ENCODE results near the gene ALCAM. TPM values are rescaled to one million over a fixed set of nuclear protein-coding genes. Genes with fewer than 3 reads are reported as not detected.

The ALCAM gene
- total RNA-seq, 1 experiment from 2014 or later, result 0.85 TPM

- Histone ChIP-seq H3K4me3 (no peak overlapping the region), H3K36me3 (no peaks in the 10 kb centered on the region), H3K4me1 (no peaks in the 10 kb centered on the region), H3K9me3 (replicated peaks) (no peaks in the 10 kb centered on the region), H3K27ac (no peak overlapping the region), H3K27me3 (no peaks in the 10 kb centered on the region)
- DNase-seq, result no peak
Measured at GRCh38 chr3:105496343-105496742, 129.6 kb downstream of the ALCAM start.

- no peaks in the 10 kb centered on the region for H3K27me3 ChIP-seq
- no peak for DNase-seq
- H3K4me3 ChIP-seq, result no peak overlapping the region
- no peaks in the 10 kb centered on the region for H3K9me3 ChIP-seq (replicated peaks)
- H3K4me1 ChIP-seq, result no peaks in the 10 kb centered on the region
- H3K27ac ChIP-seq, result no peak overlapping the region
- H3K36me3 ChIP-seq, result no peaks in the 10 kb centered on the region
Measured at GRCh38 chr3:105497386-105497785, 130.7 kb downstream of the ALCAM start.

DNA sequence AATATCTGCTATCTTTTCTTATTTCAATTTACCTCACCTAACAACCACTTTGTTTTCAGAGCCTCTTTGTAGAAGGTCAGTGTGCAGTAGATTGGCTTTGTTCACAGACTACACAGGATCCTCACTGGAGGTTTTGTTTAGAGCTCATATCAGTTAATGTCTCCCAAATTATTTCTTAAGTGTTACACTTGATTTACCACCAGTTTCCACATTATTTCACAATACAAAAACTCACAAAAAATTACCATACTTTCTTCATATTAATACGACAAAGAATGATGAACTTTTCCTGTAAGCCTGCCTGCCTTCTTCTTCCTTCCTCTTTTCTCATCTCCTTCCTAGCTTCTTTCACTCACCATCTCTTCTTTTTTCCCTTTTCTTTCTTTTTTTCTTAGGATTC lies 133.3 kb downstream of the ALCAM start:
- no peak for DNase-seq
- Histone ChIP-seq H3K9me3 (replicated peaks) (no peaks in the 10 kb centered on the region), H3K36me3 (no peaks in the 10 kb centered on the region), H3K27me3 (no peaks in the 10 kb centered on the region), H3K4me3 (no peak overlapping the region), H3K4me1 (no peaks in the 10 kb centered on the region), H3K27ac (no peak overlapping the region)

- H3K27ac ChIP-seq, result no peak overlapping the region
- H3K36me3 ChIP-seq, result no peaks in the 10 kb centered on the region
- no peak for DNase-seq
- H3K4me1 ChIP-seq, result no peaks in the 10 kb centered on the region
- no peaks in the 10 kb centered on the region for H3K27me3 ChIP-seq
- H3K9me3 ChIP-seq (replicated peaks), result no peaks in the 10 kb centered on the region
- H3K4me3 ChIP-seq, result no peak overlapping the region
Measured at GRCh38 chr3:105502333-105502732, 135.6 kb downstream of the ALCAM start.

GRCh38 chr3:105503191-105503593 lies 136.5 kb downstream of the ALCAM start:
- H3K4me1 ChIP-seq, result no peaks in the 10 kb centered on the region
- no peaks in the 10 kb centered on the region for H3K9me3 ChIP-seq (replicated peaks)
- DNase-seq, result no peak
- no peaks in the 10 kb centered on the region for H3K27me3 ChIP-seq
- H3K4me3 ChIP-seq, result no peak overlapping the region
- no peak overlapping the region for H3K27ac ChIP-seq
- H3K36me3 ChIP-seq, result no peaks in the 10 kb centered on the region

GRCh38 chr3:105504440-105504951 lies 137.8 kb downstream of the ALCAM start:
- no peak for DNase-seq
- Histone ChIP-seq H3K36me3 (no peaks in the 10 kb centered on the region), H3K4me3 (no peak overlapping the region), H3K27me3 (0 out of 2 replicates have a peak, but pooled peaks cover 3% of the 10 kb centered on the region), H3K9me3 (replicated peaks) (no peaks in the 10 kb centered on the region), H3K27ac (no peak overlapping the region), H3K4me1 (no peaks in the 10 kb centered on the region)

GRCh38 chr3:105505170-105505569 lies 138.5 kb downstream of the ALCAM start:
- Histone ChIP-seq H3K9me3 (replicated peaks) (no peaks in the 10 kb centered on the region), H3K4me1 (no peaks in the 10 kb centered on the region), H3K36me3 (no peaks in the 10 kb centered on the region), H3K27me3 (0 out of 2 replicates have a peak, but pooled peaks cover 3% of the 10 kb centered on the region), H3K27ac (no peak overlapping the region), H3K4me3 (no peak overlapping the region)
- DNase-seq, result no peak

GRCh38 chr3:105511031-105511430 lies 144.3 kb downstream of the ALCAM start:
- Histone ChIP-seq H3K9me3 (replicated peaks) (no peaks in the 10 kb centered on the region), H3K4me1 (no peaks in the 10 kb centered on the region), H3K27me3 (0 out of 2 replicates have a peak, but pooled peaks cover 3% of the 10 kb centered on the region), H3K36me3 (no peaks in the 10 kb centered on the region), H3K4me3 (no peak overlapping the region), H3K27ac (no peak overlapping the region)
- no peak for DNase-seq

DNA sequence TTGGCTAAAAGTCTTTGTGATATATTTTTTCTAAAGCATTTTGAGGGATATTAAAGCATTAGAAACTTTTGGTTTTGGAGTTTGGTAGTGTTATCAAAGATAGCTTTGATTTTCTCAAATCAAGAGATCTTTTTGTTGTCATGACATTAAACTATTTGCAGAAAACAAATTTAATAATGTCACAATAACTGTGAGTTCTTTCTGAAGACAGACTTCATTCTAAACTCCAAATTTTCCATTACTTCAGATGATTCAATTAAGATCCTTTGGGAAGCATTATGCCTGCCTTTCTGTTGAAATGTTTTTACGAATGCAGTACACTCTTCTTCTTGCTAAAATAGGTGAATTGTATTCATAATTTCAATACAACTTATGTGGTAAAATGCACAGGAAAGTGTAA lies 145.4 kb downstream of the ALCAM start:
- 0 out of 2 replicates have a peak, but pooled peaks cover 3% of the 10 kb centered on the region for H3K27me3 ChIP-seq
- H3K27ac ChIP-seq, result no peak overlapping the region
- H3K4me3 ChIP-seq, result no peak overlapping the region
- H3K36me3 ChIP-seq, result no peaks in the 10 kb centered on the region
- H3K9me3 ChIP-seq (replicated peaks), result no peaks in the 10 kb centered on the region
- no peaks in the 10 kb centered on the region for H3K4me1 ChIP-seq
- no peak for DNase-seq

DNA sequence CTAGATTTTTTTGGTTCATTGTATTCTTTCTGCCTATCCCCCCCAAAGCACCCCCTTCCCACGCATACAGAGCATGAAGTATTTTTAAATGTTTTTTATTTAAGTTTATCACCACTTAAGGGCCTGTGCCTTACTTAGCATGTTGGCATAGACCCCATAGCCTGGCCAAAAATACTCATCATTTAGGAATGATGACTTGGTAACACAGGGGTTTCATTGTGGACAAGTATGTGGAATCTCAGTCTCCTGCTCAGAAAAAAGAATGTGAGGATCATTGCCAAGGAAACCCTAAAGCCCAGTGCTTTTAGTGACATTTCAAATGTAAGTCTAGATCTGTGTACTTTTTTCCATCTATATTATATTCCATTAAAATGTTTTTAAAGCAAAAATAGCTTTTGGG lies 146.3 kb downstream of the ALCAM start:
- Histone ChIP-seq H3K4me1 (no peaks in the 10 kb centered on the region), H3K9me3 (replicated peaks) (no peaks in the 10 kb centered on the region), H3K36me3 (no peaks in the 10 kb centered on the region), H3K4me3 (no peak overlapping the region), H3K27ac (no peak overlapping the region), H3K27me3 (0 out of 2 replicates have a peak, but pooled peaks cover 3% of the 10 kb centered on the region)
- no peak for DNase-seq

GRCh38 chr3:105513886-105514285 lies 147.2 kb downstream of the ALCAM start:
- no peaks in the 10 kb centered on the region for H3K9me3 ChIP-seq (replicated peaks)
- no peak overlapping the region for H3K4me3 ChIP-seq
- no peak for DNase-seq
- no peak overlapping the region for H3K27ac ChIP-seq
- H3K27me3 ChIP-seq, result 0 out of 2 replicates have a peak, but pooled peaks cover 2% of the 10 kb centered on the region
- no peaks in the 10 kb centered on the region for H3K36me3 ChIP-seq
- H3K4me1 ChIP-seq, result no peaks in the 10 kb centered on the region

- DNase-seq, result no peak
- Histone ChIP-seq H3K36me3 (no peaks in the 10 kb centered on the region), H3K4me3 (no peak overlapping the region), H3K27me3 (no peaks in the 10 kb centered on the region), H3K4me1 (no peaks in the 10 kb centered on the region), H3K9me3 (replicated peaks) (no peaks in the 10 kb centered on the region), H3K27ac (no peak overlapping the region)
Measured at GRCh38 chr3:105515372-105515771, 148.7 kb downstream of the ALCAM start.

DNA sequence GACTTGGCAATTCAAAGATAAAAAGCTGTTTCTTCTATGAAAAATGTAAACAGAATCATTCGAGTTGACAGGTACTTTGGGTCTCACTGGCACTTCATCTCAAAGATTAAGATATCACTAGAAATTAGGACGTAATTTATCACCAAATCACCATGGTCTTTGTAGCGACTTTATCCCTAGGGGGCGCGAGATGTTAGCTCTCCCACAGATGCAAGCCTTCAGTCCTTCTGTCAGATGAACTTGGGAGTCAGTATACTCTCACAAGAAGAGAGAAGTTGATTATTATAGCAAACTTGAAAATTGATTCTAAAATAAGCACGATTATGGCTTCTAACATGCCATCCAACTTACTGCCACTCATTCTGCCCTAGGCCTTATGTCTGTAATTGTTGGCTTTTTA lies 150.3 kb downstream of the ALCAM start:
- Histone ChIP-seq H3K27me3 (no peaks in the 10 kb centered on the region), H3K4me3 (no peak overlapping the region), H3K9me3 (replicated peaks) (no peaks in the 10 kb centered on the region), H3K27ac (no peak overlapping the region), H3K4me1 (no peaks in the 10 kb centered on the region), H3K36me3 (no peaks in the 10 kb centered on the region)
- DNase-seq, result no peak

- no peaks in the 10 kb centered on the region for H3K9me3 ChIP-seq (replicated peaks)
- H3K4me1 ChIP-seq, result no peaks in the 10 kb centered on the region
- H3K27me3 ChIP-seq, result no peaks in the 10 kb centered on the region
- no peaks in the 10 kb centered on the region for H3K36me3 ChIP-seq
- H3K4me3 ChIP-seq, result no peak overlapping the region
- no peak overlapping the region for H3K27ac ChIP-seq
- DNase-seq, result no peak
Measured at GRCh38 chr3:105518203-105518602, 151.5 kb downstream of the ALCAM start.

- no peaks in the 10 kb centered on the region for H3K36me3 ChIP-seq
- no peaks in the 10 kb centered on the region for H3K27me3 ChIP-seq
- H3K27ac ChIP-seq, result no peak overlapping the region
- no peaks in the 10 kb centered on the region for H3K9me3 ChIP-seq (replicated peaks)
- H3K4me3 ChIP-seq, result no peak overlapping the region
- no peaks in the 10 kb centered on the region for H3K4me1 ChIP-seq
- peak; percentile 11 to 71 for DNase-seq
Measured at GRCh38 chr3:105518806-105519418, 152.2 kb downstream of the ALCAM start.

DNA sequence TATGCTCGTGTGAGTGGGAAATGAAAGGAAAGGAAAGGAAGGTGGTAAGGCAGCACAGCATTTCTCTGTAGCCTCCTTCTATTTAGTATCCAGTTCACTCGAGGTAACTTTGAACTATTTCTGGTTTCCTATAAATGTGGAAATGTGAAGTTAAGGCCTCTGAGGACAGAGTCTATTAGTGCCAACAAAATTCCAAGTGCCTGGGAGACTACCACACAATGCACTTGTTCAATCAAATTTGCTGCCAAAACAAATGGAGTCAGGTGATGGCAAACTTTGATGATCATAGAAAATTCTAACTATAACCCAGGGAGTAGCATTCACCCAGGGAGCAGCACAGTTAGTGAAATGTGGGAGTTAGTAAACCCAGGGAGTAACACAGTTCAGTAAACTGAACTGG lies 155.1 kb downstream of the ALCAM start:
- Histone ChIP-seq H3K27ac (no peak overlapping the region), H3K4me3 (no peak overlapping the region), H3K4me1 (no peaks in the 10 kb centered on the region), H3K36me3 (no peaks in the 10 kb centered on the region), H3K27me3 (no peaks in the 10 kb centered on the region), H3K9me3 (replicated peaks) (no peaks in the 10 kb centered on the region)
- no peak for DNase-seq

Measured in SJCRH30 (cell line).